ENCODE measurements around the gene KRTAP10-8. TPM values are rescaled to one million over a fixed set of nuclear protein-coding genes. Genes with fewer than 3 reads are reported as not detected.

Gene KRTAP10-8
- total RNA-seq, result not detected in 2 replicates

GRCh38 chr21:44612029-44612486 is at the start of gene KRTAP10-8:
Gene KRTAP10-8 (plus strand): TSS chr21:44612079. CDS start chr21:44612101, 22 bp downstream.

GRCh38 chr21:44573630-44574456 is 38.0 kb upstream of the KRTAP10-8 start, which contains the start of gene KRTAP10-4:
Gene KRTAP10-4 (plus strand): TSS chr21:44573729. CDS start chr21:44573759, 30 bp downstream.

GRCh38 chr21:44580231-44580821 is 31.6 kb upstream of the KRTAP10-8 start, which contains the start of gene KRTAP10-5:
Gene KRTAP10-5 (minus strand): TSS chr21:44580604. CDS start chr21:44580578, 26 bp downstream.

DNA sequence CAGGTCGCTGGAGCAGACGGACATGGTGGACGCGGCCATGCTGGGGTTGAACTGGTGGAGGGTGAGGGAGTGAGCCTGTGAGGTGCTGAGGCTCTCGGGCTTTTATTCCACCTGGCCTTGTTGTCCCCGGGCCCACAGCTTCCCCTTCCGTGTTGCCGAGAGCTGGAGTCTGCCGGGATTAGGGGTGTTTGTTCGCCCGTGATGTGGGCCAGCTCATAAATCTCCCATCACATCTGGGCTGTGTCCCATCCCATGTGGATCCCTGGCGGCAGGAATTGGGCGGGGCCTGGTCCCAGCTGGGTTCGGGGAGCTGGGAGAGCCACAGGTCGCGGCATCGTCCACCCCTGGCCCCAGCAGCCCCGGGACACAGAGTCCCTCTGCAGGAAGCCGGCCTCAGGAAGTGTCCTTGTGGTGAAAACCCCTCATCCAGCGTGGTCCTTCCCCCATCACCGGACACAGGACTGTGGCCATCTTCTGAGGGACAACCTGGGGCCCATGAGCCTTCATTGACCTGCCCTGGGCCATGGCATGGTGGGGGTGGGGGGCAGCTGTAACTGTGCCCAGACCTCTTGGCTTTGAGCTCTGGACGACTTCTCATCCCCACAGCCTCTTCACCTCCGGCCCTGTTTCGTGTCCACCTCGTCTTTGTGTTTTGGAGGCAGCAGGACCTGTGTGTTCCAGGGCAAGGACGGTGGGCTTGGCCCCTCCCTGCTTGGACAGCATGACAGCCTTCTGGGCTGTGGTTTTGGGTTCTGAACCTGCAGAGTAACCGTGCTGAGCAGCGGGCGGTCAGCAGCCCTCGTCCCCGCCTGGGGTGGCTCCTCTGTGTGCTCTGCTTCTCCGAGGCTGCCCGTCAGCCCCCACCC is 19.2 kb upstream of the KRTAP10-8 start, which contains the start of gene KRTAP10-6:
Gene KRTAP10-6 (minus strand): TSS at position 60 of the 866 bp plus-strand sequence. CDS start 21 bp downstream, at position 39.

DNA sequence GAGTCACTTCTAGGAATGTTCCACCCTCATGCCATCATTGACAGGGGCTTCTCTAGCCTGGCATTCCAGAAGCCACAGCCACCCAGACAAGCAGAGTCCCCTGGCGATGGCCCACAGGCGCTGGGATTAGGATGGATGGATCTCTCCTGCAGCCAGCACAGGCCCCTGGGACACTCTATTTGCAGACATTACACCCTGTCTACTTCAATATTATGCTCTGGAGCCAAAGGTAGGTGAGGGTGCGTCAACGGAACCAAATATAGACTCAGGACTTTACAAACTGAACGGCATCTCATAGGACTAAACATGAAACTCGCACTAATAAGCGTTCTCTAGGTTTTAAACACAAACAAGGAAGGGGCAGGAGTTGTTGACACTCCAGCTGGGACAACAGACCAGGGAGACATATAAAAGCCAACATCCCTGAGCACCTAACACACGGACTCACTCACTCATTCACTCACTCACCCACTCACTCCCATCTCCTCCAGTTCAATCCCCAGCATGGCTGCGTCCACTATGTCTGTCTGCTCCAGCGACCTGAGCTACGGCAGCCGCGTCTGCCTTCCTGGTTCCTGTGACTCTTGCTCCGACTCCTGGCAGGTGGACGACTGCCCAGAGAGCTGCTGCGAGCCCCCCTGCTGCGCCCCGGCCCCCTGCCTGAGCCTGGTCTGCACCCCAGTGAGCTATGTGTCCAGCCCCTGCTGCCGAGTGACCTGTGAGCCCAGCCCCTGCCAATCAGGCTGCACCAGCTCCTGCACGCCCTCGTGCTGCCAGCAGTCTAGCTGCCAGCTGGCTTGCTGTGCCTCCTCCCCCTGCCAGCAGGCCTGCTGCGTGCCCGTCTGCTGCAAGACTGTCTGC is 11.5 kb upstream of the KRTAP10-8 start, which contains the start of gene KRTAP10-7:
Gene KRTAP10-7 (plus strand): TSS at position 480 of the 861 bp plus-strand sequence. CDS start 25 bp downstream, at position 505.

GRCh38 chr21:44626673-44627143 is 14.8 kb downstream of the KRTAP10-8 start, which contains the start of gene KRTAP10-9:
Gene KRTAP10-9 (plus strand): TSS chr21:44627093. CDS start chr21:44627172, 79 bp downstream.

GRCh38 chr21:44637018-44637850 is 25.4 kb downstream of the KRTAP10-8 start, which contains the start of gene KRTAP10-10:
Gene KRTAP10-10 (plus strand): TSS chr21:44637356. CDS start chr21:44637418, 62 bp downstream.

DNA sequence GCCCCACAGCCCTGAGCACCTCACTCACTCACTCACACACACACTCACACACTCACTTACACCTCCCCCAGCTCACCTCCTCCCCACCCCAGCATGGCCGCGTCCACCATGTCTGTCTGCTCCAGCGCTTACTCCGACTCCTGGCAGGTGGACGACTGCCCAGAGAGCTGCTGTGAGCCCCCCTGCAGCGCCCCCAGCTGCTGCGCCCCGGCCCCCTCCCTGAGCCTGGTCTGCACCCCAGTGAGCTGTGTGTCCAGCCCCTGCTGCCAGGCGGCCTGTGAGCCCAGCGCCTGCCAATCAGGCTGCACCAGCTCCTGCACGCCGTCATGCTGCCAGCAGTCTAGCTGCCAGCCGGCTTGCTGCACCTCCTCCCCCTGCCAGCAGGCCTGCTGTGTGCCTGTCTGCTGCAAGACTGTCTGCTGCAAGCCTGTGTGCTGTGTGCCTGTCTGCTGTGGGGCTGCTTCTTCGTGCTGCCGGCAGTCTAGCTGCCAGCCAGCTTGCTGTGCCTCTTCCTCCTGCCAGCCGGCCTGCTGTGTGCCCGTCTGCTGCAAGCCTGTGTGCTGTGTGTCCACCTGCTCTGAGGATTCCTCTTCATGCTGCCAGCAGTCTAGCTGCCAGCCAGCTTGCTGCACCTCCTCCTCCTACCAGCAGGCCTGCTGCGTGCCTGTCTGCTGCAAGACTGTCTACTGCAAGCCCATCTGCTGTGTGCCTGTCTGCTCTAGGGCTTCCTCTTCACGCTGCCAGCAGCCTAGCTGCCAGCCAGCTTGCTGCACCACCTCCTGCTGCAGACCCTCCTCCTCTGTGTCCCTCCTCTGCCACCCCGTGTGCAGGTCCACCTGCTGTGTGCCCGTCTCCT is 34.7 kb downstream of the KRTAP10-8 start, which contains the start of gene KRTAP10-11:
Gene KRTAP10-11 (plus strand): TSS at position 49 of the 856 bp plus-strand sequence. CDS start 45 bp downstream, at position 94.

GRCh38 chr21:44654576-44655175 is 42.8 kb downstream of the KRTAP10-8 start, which contains the start of gene KRTAP12-4:
Gene KRTAP12-4 (minus strand): TSS chr21:44654659. CDS start chr21:44654614, 45 bp downstream.

DNA sequence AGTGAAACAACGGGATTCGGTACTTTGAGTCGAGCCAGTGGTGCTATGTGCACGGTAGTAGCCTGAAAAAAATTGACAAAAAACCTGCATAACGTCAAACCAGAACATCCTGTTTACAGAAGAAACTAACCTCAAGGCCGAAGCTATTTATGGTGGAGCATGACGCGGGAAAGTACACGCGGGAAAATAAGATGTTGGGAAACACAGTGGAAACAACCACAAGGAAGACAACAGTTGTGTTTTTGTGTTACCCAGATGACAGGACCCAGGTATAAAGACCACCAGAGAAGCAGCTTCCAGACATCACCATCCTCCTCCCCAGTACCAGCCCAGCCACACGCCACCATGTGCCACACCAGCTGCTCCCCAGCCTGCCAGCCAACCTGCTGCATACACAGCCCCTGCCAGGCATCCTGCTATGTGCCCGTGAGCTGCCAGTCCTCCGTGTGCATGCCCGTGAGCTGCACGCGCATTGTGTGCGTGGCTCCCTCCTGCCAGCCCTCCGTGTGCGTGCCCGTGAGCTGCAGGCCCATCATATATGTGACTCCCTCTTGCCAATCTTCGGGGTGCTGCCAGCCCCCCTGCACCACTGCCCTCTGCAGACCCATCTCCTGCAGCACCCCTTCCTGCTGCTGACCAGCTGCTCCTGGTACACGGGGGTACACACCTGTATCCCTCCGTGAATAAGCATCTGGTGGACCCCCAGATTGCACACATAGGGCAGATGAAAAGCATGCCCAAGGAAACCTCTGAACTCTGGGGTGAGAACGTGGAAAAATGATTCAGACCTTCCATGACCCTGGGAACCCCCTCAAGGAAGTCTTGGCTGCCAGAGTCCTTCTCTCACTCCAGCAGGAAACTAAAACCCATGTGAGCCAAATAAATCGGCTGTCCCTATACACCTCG is 46.0 kb downstream of the KRTAP10-8 start, which contains the start of gene KRTAP12-3:
Gene KRTAP12-3 (plus strand): TSS at position 298 of the 906 bp plus-strand sequence. CDS start 48 bp downstream, at position 346.

Other genes starting within 250 kb of the KRTAP10-8 start
- 0.78 and 0.89 TPM in 2 replicates for gene LRRC3, start 156.6 kb upstream of the KRTAP10-8 start, total RNA-seq
- not detected in 2 replicates for gene KRTAP10-1, start 71.9 kb upstream of the KRTAP10-8 start, total RNA-seq
- not detected in 2 replicates for gene KRTAP10-2, start 60.6 kb upstream of the KRTAP10-8 start, total RNA-seq
- gene KRTAP10-3, start 53.3 kb upstream of the KRTAP10-8 start, total RNA-seq, result not detected in 2 replicates
- gene KRTAP10-4, start 38.4 kb upstream of the KRTAP10-8 start, total RNA-seq, result not detected in 2 replicates
- not detected in 2 replicates for gene KRTAP10-5, start 31.5 kb upstream of the KRTAP10-8 start, total RNA-seq
- gene KRTAP10-6, start 19.6 kb upstream of the KRTAP10-8 start, total RNA-seq, result not detected in 2 replicates
- not detected in 2 replicates for gene KRTAP10-7, start 11.5 kb upstream of the KRTAP10-8 start, total RNA-seq
- not detected in 2 replicates for gene KRTAP10-9, start 15.0 kb downstream of the KRTAP10-8 start, total RNA-seq
- not detected in 2 replicates for gene KRTAP10-10, start 25.3 kb downstream of the KRTAP10-8 start, total RNA-seq
- gene KRTAP10-11, start 34.3 kb downstream of the KRTAP10-8 start, total RNA-seq, result not detected in 2 replicates
- not detected in 2 replicates for gene KRTAP12-4, start 42.6 kb downstream of the KRTAP10-8 start, total RNA-seq
- not detected in 2 replicates for gene KRTAP12-3, start 45.9 kb downstream of the KRTAP10-8 start, total RNA-seq
- gene KRTAP12-2, start 54.8 kb downstream of the KRTAP10-8 start, total RNA-seq, result not detected in 2 replicates
- not detected in 2 replicates for gene KRTAP12-1, start 70.1 kb downstream of the KRTAP10-8 start, total RNA-seq
- gene KRTAP10-12, start 85.1 kb downstream of the KRTAP10-8 start, total RNA-seq, result not detected in 2 replicates
- gene TSPEAR, start 99.5 kb downstream of the KRTAP10-8 start, total RNA-seq, result not detected in 2 replicates
- gene UBE2G2, start 189.7 kb downstream of the KRTAP10-8 start, total RNA-seq, result 64.4 and 85.2 TPM in 2 replicates
- 65.6 and 93.1 TPM in 2 replicates for gene SUMO3, start 206.0 kb downstream of the KRTAP10-8 start, total RNA-seq